IgD-negative memory B cell (primary cell): ENCODE measurements around the gene CCDC142. TPM values are rescaled to one million over a fixed set of nuclear protein-coding genes. Genes with fewer than 3 reads are reported as not detected.
A peak's percentile ranks its signal among the peaks of the same experiment; 100 is the strongest.

Experiments used
- H3K27ac Mint-ChIP-seq, 3 donors: one replicate each; pipeline ENCODE4 v1.8.0; 2020 to 2022; ENCODE audit warnings: mild to moderate bottlenecking in 3 of 3, mixed read lengths in 3 of 3, moderate library complexity in 1 of 3
- H3K27me3 Mint-ChIP-seq: one replicate; pipeline ENCODE4 v1.8.0; 2021; ENCODE audit warnings: mixed read lengths
- H3K36me3 Mint-ChIP-seq: one replicate; pipeline ENCODE4 v1.8.0; 2020; ENCODE audit warnings: mild to moderate bottlenecking, mixed read lengths
- H3K4me1 Mint-ChIP-seq, 3 donors: one replicate each; pipeline ENCODE4 v1.8.0; 2020 to 2022; ENCODE audit warnings: mixed read lengths in 3 of 3, mild to moderate bottlenecking in 1 of 3
- H3K4me3 Mint-ChIP-seq, 4 donors: one replicate each; pipeline ENCODE4 v1.8.0; 2020 to 2022; ENCODE audit warnings: mild to moderate bottlenecking in 4 of 4, mixed read lengths in 4 of 4, moderate library complexity in 3 of 4
- H3K9me3 Mint-ChIP-seq, 3 donors: one replicate each; pipeline ENCODE4 v1.8.0; 2020 to 2021; ENCODE audit warnings: mixed read lengths in 3 of 3, mild to moderate bottlenecking in 1 of 3
- polyA plus RNA-seq: library from polyadenylated mRNA; unstranded; fragments of 300-500 nt; fragmentation: Illumina TruSeq; gene quantifications from one replicate; pipeline ENCODE4 v1.2.3, GENCODE V29; 2021

Gene CCDC142
- polyA plus RNA-seq, 1 donor from 2014 or later = 9.2 TPM

GRCh38 chr2:74524005-74524404, 41.2 kb upstream of the CCDC142 start:
- Mint-ChIP-seq H3K4me1 (peaks cover 11 to 18% (median 15%) of the 10 kb centered on the region in 3 donors), H3K9me3 (no peaks in the 10 kb centered on the region), H3K27me3 (peaks cover 5% of the 10 kb centered on the region), H3K36me3 (peaks cover 9% of the 10 kb centered on the region), H3K4me3 (no peak overlapping the region), H3K27ac (no peak overlapping the region)

- no peaks in the 10 kb centered on the region for H3K9me3 Mint-ChIP-seq
- H3K4me1 Mint-ChIP-seq = peaks cover 6 to 9% (median 7%) of the 10 kb centered on the region in 3 donors
- H3K36me3 Mint-ChIP-seq = peaks cover 11% of the 10 kb centered on the region
- H3K4me3 Mint-ChIP-seq = no peak overlapping the region
- no peak overlapping the region for H3K27ac Mint-ChIP-seq
- peaks cover 17% of the 10 kb centered on the region for H3K27me3 Mint-ChIP-seq
Measured at GRCh38 chr2:74522516-74522915, 39.7 kb upstream of the CCDC142 start.

DNA sequence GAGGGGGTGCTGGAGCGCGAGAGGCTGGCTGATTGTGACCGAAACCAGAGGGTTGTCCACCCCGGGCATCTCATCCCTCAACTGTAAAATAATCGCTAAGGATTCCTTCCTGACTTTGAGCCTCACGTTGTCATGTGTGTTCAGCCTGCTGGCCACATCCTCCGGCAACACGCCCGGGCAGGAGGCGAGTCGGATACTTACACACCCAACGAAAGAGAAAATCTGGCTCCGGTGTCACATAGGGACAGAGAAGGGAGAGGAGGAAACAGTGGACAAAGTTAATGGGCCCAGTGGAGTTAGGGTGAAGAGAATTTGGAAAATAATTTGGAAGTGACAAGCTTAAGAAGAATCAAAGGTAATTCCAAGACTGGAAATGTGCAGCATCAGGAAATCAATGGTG, 33.9 kb upstream of the CCDC142 start:
- H3K4me3 Mint-ChIP-seq = peak overlapping the region; percentile 72 to 91 (median 81)
- H3K27me3 Mint-ChIP-seq = peaks cover 54% of the 10 kb centered on the region
- H3K36me3 Mint-ChIP-seq = peaks cover 6% of the 10 kb centered on the region
- peaks cover 10 to 12% (median 11%) of the 10 kb centered on the region in 3 donors for H3K4me1 Mint-ChIP-seq
- H3K9me3 Mint-ChIP-seq = no peaks in the 10 kb centered on the region
- peak overlapping the region in 2 of 3 donors; percentile 63 to 94 for H3K27ac Mint-ChIP-seq

- Mint-ChIP-seq H3K36me3 (peaks cover 6% of the 10 kb centered on the region), H3K27ac (peak overlapping the region in 2 of 3 donors; percentile 63 to 94), H3K27me3 (peaks cover 57% of the 10 kb centered on the region), H3K4me1 (peaks cover 10 to 12% (median 11%) of the 10 kb centered on the region in 3 donors), H3K4me3 (peak overlapping the region; percentile 72 to 91 (median 81)), H3K9me3 (no peaks in the 10 kb centered on the region)
Measured at GRCh38 chr2:74515981-74516633, 33.3 kb upstream of the CCDC142 start.

DNA sequence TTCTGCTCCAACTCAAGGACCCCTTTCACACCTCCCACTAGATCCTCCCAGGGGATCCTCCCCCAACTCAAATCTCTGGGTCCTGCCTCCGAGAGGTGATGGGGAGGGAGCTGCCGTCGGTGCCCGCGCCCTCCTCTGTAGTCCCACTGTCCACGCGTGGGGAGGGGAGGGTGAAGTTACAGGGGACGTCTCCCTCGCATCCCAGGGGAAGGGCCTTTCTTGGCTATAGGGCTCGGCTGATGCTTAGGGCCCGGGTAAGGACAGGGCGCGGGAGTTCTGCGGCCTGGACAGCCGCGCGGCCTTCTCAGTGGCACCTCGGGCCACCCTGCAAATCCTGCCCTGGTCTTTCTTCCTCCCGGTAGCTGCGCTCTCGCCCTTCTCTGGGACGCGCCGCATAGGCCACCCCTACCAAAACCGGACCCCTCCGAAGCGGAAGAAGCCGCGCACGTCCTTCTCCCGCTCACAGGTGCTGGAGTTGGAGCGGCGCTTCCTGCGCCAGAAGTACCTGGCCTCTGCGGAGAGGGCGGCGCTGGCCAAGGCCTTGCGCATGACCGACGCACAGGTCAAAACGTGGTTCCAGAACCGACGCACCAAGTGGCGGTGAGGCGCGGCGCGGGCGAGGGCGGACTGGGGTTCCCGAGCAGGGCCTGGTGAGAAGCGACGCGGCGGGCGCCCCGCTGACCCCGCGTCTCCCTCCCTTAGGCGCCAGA, 32.6 kb upstream of the CCDC142 start:
- Mint-ChIP-seq H3K36me3 (peaks cover 6% of the 10 kb centered on the region), H3K27ac (no peak overlapping the region), H3K27me3 (peaks cover 57% of the 10 kb centered on the region), H3K4me3 (peak overlapping the region; percentile 68 to 85 (median 78)), H3K4me1 (peaks cover 10 to 12% (median 12%) of the 10 kb centered on the region in 3 donors), H3K9me3 (no peaks in the 10 kb centered on the region)

DNA sequence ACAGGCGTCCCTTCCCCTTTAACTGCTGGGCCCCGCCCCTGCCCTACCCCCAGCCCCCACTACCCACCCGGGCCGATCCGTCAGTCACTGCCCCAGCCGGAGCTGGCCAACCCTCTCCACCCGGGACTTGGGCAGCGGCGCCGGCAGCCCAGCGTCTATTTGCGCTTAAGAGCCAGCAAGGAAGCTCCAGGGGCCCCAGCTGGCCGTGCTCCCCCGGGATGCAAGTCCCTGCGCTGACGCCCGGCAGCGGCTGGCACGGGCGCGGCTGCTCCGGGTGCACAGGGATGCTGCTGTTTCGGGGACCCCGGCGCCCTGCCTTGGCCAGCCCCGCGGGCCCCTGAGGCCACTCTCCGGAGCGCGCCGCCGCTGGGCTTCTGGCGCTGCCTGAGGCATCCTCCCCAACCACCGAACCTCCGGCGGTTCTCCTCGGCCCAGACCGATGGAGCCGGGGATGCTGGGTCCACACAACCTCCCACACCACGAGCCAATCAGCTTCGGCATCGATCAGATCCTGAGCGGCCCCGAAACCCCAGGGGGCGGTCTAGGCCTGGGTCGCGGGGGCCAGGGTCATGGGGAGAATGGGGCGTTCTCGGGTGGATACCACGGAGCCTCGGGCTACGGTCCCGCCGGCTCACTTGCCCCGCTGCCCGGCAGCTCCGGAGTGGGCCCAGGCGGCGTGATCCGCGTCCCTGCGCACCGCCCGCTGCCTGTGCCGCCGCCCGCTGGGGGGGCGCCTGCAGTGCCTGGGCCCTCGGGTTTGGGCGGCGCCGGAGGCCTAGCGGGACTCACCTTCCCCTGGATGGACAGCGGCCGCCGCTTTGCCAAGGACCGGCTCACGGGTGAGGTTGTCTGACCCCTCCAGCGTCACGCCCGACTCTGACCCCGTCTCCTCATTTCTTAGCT, 31.8 kb upstream of the CCDC142 start, which contains the start of gene TLX2:
TLX2 (plus strand) TSS at position 83 of the 903 bp plus-strand sequence; CDS start at position 440, 357 bp downstream.
- no peaks in the 10 kb centered on the region for H3K9me3 Mint-ChIP-seq
- H3K27me3 Mint-ChIP-seq = peaks cover 54% of the 10 kb centered on the region
- peaks cover 10 to 12% (median 12%) of the 10 kb centered on the region in 3 donors for H3K4me1 Mint-ChIP-seq
- peak within 1 kb of the TSS; percentile 63 to 83 (median 74) for H3K4me3 Mint-ChIP-seq
- H3K36me3 Mint-ChIP-seq = peaks cover 4% of the 10 kb centered on the region
- peak within 1 kb of the TSS in 1 of 3 donors; percentile 20 for H3K27ac Mint-ChIP-seq

DNA sequence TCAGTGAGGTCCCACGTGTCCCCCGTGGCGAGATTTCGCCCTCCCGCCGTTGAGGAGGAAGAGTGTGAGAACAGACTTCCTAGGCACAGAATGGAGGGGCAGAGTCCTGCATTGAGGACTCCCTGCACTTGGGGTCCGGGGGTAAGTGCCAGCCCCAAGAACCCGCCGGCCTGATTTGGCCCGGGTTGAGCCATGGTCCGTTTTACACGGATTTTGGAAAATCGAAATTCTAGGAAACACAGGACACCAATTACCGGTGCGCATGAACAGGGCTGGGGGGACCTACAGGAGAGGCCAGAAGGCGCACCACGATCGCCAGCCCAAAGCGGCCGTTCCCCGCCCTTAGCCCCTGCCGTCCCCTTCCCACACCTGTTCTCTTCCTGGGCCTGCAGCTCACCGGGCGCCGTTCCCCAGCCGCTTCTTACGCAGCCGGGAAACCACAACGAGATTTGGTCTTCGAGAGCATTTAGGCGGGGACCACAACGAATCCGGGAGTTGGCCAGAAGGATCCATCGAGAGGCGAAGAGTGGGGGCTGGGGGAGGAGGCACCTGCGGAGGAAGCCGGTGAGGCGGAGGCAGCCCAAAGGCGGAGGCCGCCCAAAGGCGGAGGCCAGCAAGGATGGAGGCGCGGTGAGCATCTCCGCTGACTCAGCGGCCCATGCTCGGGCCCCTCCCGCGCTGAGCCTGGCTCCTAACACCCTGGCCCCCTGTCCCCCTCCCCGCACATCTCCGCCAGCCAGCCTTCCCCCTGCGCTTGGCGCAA, 31.0 kb upstream of the CCDC142 start:
- Mint-ChIP-seq H3K27me3 (peaks cover 52% of the 10 kb centered on the region), H3K27ac (peak overlapping the region in 1 of 3 donors; percentile 20), H3K4me1 (peaks cover 11 to 12% (median 12%) of the 10 kb centered on the region in 3 donors), H3K9me3 (no peaks in the 10 kb centered on the region), H3K36me3 (peaks cover 4% of the 10 kb centered on the region), H3K4me3 (peak overlapping the region in 3 of 4 donors; percentile 13 to 79 (median 67))

DNA sequence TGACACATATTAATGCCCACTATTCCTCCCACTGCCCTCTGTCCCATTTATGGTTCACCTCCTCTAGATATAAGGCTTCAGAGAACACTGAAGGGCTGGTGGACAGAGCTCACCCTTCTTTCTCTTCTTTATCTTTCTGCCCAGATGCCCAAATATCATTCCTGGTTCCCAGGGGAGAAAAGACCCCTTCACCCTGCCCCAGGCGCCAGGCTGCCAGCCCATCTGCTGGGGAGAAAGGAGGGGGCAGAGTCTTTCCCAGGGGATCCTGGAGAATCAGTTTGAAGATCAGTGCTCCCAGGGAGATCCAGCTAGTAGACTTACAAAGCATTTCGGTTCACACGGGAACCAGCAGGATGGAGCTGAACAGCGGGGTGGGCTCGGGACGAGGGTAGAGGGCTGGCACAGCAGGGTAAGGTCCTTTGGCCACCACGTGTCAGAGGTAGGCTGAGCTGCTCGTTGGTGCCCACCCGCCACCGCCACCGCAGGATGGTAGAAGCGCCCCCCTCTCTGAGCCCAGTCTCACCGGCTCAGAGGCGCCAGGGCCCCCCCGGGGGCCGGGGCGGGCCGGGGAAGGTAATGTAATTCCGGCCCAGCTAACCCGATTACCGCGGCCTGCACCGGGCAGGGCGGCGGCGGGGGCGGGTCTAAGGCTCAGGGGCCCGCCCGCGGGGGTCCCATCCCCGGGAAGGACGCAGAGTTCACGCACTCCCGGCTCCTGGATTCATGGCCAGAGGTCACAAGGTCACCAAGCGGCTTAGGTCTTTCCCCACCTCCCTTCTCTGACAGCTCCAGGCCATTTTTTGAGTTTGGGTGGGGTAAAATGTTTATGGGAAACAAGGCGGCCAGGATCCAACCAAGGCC, 30.2 kb upstream of the CCDC142 start:
- no peaks in the 10 kb centered on the region for H3K9me3 Mint-ChIP-seq
- peak overlapping the region in 3 of 4 donors; percentile 23 to 79 (median 60) for H3K4me3 Mint-ChIP-seq
- peaks cover 45% of the 10 kb centered on the region for H3K27me3 Mint-ChIP-seq
- peaks cover 4% of the 10 kb centered on the region for H3K36me3 Mint-ChIP-seq
- H3K27ac Mint-ChIP-seq = peak overlapping the region in 1 of 3 donors; percentile 66
- H3K4me1 Mint-ChIP-seq = peaks cover 17 to 20% (median 19%) of the 10 kb centered on the region in 3 donors

GRCh38 chr2:74511104-74511989, 28.5 kb upstream of the CCDC142 start:
- peak overlapping the region in 1 of 3 donors; percentile 66 for H3K27ac Mint-ChIP-seq
- H3K4me3 Mint-ChIP-seq = peak overlapping the region in 1 of 4 donors; percentile 60
- H3K27me3 Mint-ChIP-seq = peaks cover 34% of the 10 kb centered on the region
- H3K9me3 Mint-ChIP-seq = peaks cover 0 to 3% (median 0%) of the 10 kb centered on the region in 3 donors
- peaks cover 19 to 27% (median 24%) of the 10 kb centered on the region in 3 donors for H3K4me1 Mint-ChIP-seq
- peaks cover 5% of the 10 kb centered on the region for H3K36me3 Mint-ChIP-seq

DNA sequence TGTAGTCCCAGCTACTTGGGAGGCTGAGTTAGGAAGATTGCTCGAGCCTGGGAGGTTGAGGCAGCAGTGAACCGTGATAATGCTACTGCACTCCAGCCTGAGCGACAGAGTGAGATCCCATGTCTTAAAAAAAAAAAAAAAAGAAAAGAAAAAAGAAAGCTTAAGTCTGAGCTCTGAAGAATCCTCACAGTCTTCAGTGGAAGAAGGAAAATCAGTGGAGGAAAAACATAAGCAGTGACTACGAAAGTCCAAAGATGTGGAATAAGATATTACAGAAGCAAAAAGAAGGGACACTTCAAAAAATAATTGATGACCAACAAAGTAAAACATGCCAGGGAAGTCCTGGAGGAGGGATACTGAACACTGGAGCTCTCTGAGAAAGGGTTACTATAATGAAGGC, 27.5 kb upstream of the CCDC142 start:
- Mint-ChIP-seq H3K36me3 (peaks cover 7% of the 10 kb centered on the region), H3K9me3 (peaks cover 0 to 3% (median 0%) of the 10 kb centered on the region in 3 donors), H3K27me3 (peaks cover 27% of the 10 kb centered on the region), H3K4me3 (peak overlapping the region in 1 of 4 donors; percentile 43), H3K27ac (peak overlapping the region in 2 of 3 donors; percentile 8 to 20), H3K4me1 (peaks cover 18 to 22% (median 21%) of the 10 kb centered on the region in 3 donors)

DNA sequence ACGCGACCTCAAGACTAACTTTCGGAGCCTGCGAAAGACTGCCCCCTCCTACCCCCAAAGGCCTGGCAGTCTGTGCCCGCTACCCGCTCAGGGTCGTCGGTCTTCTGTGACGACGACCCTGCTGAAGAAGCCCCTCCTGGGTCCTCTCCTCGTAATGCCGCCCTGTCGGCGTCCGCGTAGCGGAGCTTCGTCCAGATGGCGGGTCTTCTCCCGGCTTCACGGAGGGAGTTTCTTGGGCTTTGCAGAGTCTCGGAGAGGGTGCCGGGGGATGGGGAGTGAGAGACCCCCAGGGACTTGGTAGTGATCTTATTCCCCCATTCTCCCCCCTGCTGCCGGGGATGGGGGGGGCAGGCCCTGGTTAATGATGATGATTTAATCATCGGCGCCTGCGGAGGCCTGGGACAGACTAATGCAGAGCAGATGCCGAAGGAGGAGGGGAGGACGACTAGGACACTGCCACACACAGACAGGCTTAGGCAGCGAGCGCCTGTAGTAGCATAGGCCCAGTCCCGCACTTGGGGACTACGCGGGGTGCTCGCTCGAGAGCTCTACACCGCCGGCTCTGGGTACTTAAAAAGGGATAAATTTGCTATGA, 25.2 kb upstream of the CCDC142 start:
- H3K4me3 Mint-ChIP-seq = peak overlapping the region; percentile 96 to 100 (median 100)
- H3K4me1 Mint-ChIP-seq = peaks cover 22 to 32% (median 25%) of the 10 kb centered on the region in 3 donors
- peaks cover 16% of the 10 kb centered on the region for H3K36me3 Mint-ChIP-seq
- H3K27ac Mint-ChIP-seq = peak overlapping the region; percentile 98 to 100 (median 100)
- H3K27me3 Mint-ChIP-seq = peaks cover 31% of the 10 kb centered on the region
- peaks cover 0 to 3% (median 0%) of the 10 kb centered on the region in 3 donors for H3K9me3 Mint-ChIP-seq
